ENCODE results near the gene C5orf47.

C5orf47 gene

GRCh38 chr5:174044466-174045254 lies 55.7 kb downstream of the C5orf47 start:
- no peak for DNase-seq

- no peak for DNase-seq
These were observed 56.6 kb downstream of the C5orf47 start, which contains the start of gene NSG2 for GRCh38 chr5:174045470-174046025. NSG2 (plus strand) TSS chr5:174045706; CDS start chr5:174046756, 1,050 bp downstream.

GRCh38 chr5:174046558-174046957 lies 57.6 kb downstream of the C5orf47 start:
- DNase-seq: no peak

- DNase-seq: no peak
These were observed 58.6 kb downstream of the C5orf47 start for GRCh38 chr5:174047472-174048099.

- DNase-seq: no peak
These were observed 63.7 kb downstream of the C5orf47 start for GRCh38 chr5:174052636-174053035.

- no peak for DNase-seq
These were observed 64.9 kb downstream of the C5orf47 start for GRCh38 chr5:174053905-174054304.

Data from central memory CD4-positive, alpha-beta T cell (primary cell).